Epidermal melanocyte (primary cell): ENCODE results near the gene SST.

ENCODE experiments used
- DNase-seq: peaks from one replicate; pipeline ENCODE4 v3.0.0; 2011; ENCODE audit warnings: low spot score; ENCODE audit not compliant: insufficient read length

Gene SST

GRCh38 chr3:187629711-187630110 is 40.5 kb downstream of the SST start:
- DNase-seq, result peak; percentile 55

GRCh38 chr3:187628169-187628568 is 42.0 kb downstream of the SST start:
- DNase-seq, result no peak

- DNase-seq, result no peak
Measured at GRCh38 chr3:187626581-187626980, 43.6 kb downstream of the SST start.

GRCh38 chr3:187624588-187624987 is 45.6 kb downstream of the SST start:
- no peak for DNase-seq

- DNase-seq, result no peak
Measured at GRCh38 chr3:187623285-187623814, 46.8 kb downstream of the SST start.

- no peak for DNase-seq
Measured at GRCh38 chr3:187621881-187622280, 48.3 kb downstream of the SST start.

GRCh38 chr3:187619461-187619860 is 50.7 kb downstream of the SST start:
- no peak for DNase-seq
